ENCODE measurements around the gene CHD3. TPM values are rescaled to one million over a fixed set of nuclear protein-coding genes. Genes with fewer than 3 reads are reported as not detected.

The CHD3 gene
- total and polyA plus RNA-seq, 2 donors (not counting 1 experiment from before 2014, with no cell fraction given): 68.1 to 69.1 TPM

- H4K20me1 ChIP-seq (ENCODE audit: control insufficient read depth, insufficient read depth, low read length, poor library complexity, severe bottlenecking): no peaks in the 10 kb centered on the region
- POLR2A ChIA-PET: no interaction called here
- WGBS (ENCODE audit: insufficient coverage): 95% methylated on average over 11 of the region's 13 CpGs
- peaks cover 4 to 70% of the 10 kb centered on the region in 2 experiments for H3K36me3 ChIP-seq (replicated peaks in 1 of 2; ENCODE audit: control extremely low read depth in 1 of 2, control insufficient read depth in 1 of 2, extremely low read depth in 1 of 2, insufficient read depth in 2 of 2, low read length in 1 of 2)
- no peaks in the 10 kb centered on the region for H3K4me1 ChIP-seq (ENCODE audit: control insufficient read depth in 2 of 2, insufficient read depth in 2 of 2, low read length in 2 of 2)
- CTCF ChIA-PET: interaction anchor here (0.9 to 2.8 kb wide), 6 partner anchors 33 to 161 kb away, joined by 3 to 21 read pairs (median 6); partner anchors contain the start of gene NAA38
- no peak for TF ChIP-seq CTCF (IDR thresholded peaks at IDR 0.05)
- no peak for TF ChIP-seq EZH2 (IDR thresholded peaks at IDR 0.05; ENCODE audit: borderline replicate concordance, insufficient read depth, low read depth, low read length, poor library complexity, severe bottlenecking)
- Mint-ChIP-seq H3K4me1 (no peaks in the 10 kb centered on the region), H3K4me3 (no peak overlapping the region), H3K27me3 (no peaks in the 10 kb centered on the region), H3K27ac (no peak overlapping the region), H3K9me3 (ENCODE audit: insufficient read depth) (no peaks in the 10 kb centered on the region)
- H3K27me3 ChIP-seq (replicated peaks in 1 of 4; ENCODE audit: control extremely low read depth in 1 of 4, control insufficient read depth in 3 of 4, insufficient read depth in 4 of 4, low read length in 3 of 4): no peaks in the 10 kb centered on the region
- H2AFZ ChIP-seq (ENCODE audit: insufficient read depth, low read depth, low read length, poor library complexity, severe bottlenecking): no peak overlapping the region
- H3K9ac ChIP-seq (ENCODE audit: low read length): no peak overlapping the region
- no peak for ATAC-seq (ENCODE audit: low read depth)
- no peak for DNase-seq
- H3K79me2 ChIP-seq (ENCODE audit: control insufficient read depth, insufficient read depth, low read length): no peaks in the 10 kb centered on the region
- H3K27ac ChIP-seq (ENCODE audit: low read length in 2 of 2): no peak overlapping the region
- H3K4me3 ChIP-seq (ENCODE audit: control extremely low read depth in 1 of 5, extremely low read depth in 1 of 5, insufficient read depth in 1 of 5, low read depth in 2 of 5, low read length in 4 of 5): no peak overlapping the region
- H3K9me3 ChIP-seq (ENCODE audit: control extremely low read depth in 1 of 3, control insufficient read depth in 2 of 3, insufficient read depth in 1 of 3, low read length in 2 of 3): no peaks in the 10 kb centered on the region
- intact Hi-C loops (cut with micrococcal nuclease): no loop called here
- H3K4me2 ChIP-seq (replicated peaks; ENCODE audit: low read depth, low read length, poor library complexity, severe bottlenecking): no peak overlapping the region
Measured at GRCh38 chr17:7897090-7897489, 8.5 kb downstream of the CHD3 start.

GRCh38 chr17:7897773-7898172 lies 9.2 kb downstream of the CHD3 start:
- intact Hi-C loops (cut with micrococcal nuclease): no loop called here
- Histone ChIP-seq H4K20me1 (ENCODE audit: control insufficient read depth, insufficient read depth, low read length, poor library complexity, severe bottlenecking) (no peaks in the 10 kb centered on the region), H3K4me2 (replicated peaks; ENCODE audit: low read depth, low read length, poor library complexity, severe bottlenecking) (no peak overlapping the region), H3K9ac (ENCODE audit: low read length) (no peak overlapping the region), H3K27ac (ENCODE audit: low read length in 2 of 2) (no peak overlapping the region), H3K79me2 (ENCODE audit: control insufficient read depth, insufficient read depth, low read length) (no peaks in the 10 kb centered on the region), H3K27me3 (replicated peaks in 1 of 4; ENCODE audit: control extremely low read depth in 1 of 4, control insufficient read depth in 3 of 4, insufficient read depth in 4 of 4, low read length in 3 of 4) (no peaks in the 10 kb centered on the region), H3K4me1 (ENCODE audit: control insufficient read depth in 2 of 2, insufficient read depth in 2 of 2, low read length in 2 of 2) (no peaks in the 10 kb centered on the region), H2AFZ (ENCODE audit: insufficient read depth, low read depth, low read length, poor library complexity, severe bottlenecking) (no peak overlapping the region), H3K9me3 (ENCODE audit: control extremely low read depth in 1 of 3, control insufficient read depth in 2 of 3, insufficient read depth in 1 of 3, low read length in 2 of 3) (no peaks in the 10 kb centered on the region), H3K4me3 (ENCODE audit: control extremely low read depth in 1 of 5, extremely low read depth in 1 of 5, insufficient read depth in 1 of 5, low read depth in 2 of 5, low read length in 4 of 5) (no peak overlapping the region), H3K36me3 (replicated peaks in 1 of 2; ENCODE audit: control extremely low read depth in 1 of 2, control insufficient read depth in 1 of 2, extremely low read depth in 1 of 2, insufficient read depth in 2 of 2, low read length in 1 of 2) (peaks cover 4 to 76% of the 10 kb centered on the region in 2 experiments)
- ATAC-seq (ENCODE audit: low read depth) (peak; percentile 39), DNase-seq (peak; percentile 33)
- POLR2A ChIA-PET: no interaction called here
- CTCF ChIA-PET: interaction anchor here (0.9 to 2.8 kb wide), 8 partner anchors 34 to 163 kb away, joined by 3 to 21 read pairs (median 4); partner anchors contain the start of gene NAA38
- no peaks in the 10 kb centered on the region for H3K27me3 Mint-ChIP-seq
- H3K27ac Mint-ChIP-seq: no peak overlapping the region
- 71% methylated on average over 4 of the region's 6 CpGs for WGBS (ENCODE audit: insufficient coverage)
- no peaks in the 10 kb centered on the region for H3K4me1 Mint-ChIP-seq
- no peaks in the 10 kb centered on the region for H3K9me3 Mint-ChIP-seq (ENCODE audit: insufficient read depth)
- H3K4me3 Mint-ChIP-seq: no peak overlapping the region
- TF ChIP-seq CTCF (IDR thresholded peaks at IDR 0.05): no peak
- TF ChIP-seq EZH2 (IDR thresholded peaks at IDR 0.05; ENCODE audit: borderline replicate concordance, insufficient read depth, low read depth, low read length, poor library complexity, severe bottlenecking): no peak

All from B cell (primary cell).